NCI-H2196 treated with DMSO at 0.1 percent for 48 hours (cell line): ENCODE data around the gene CST9.
"Not testable (repeated sequence)": the region's sequence is repeated elsewhere in the genome, so short reads cannot be mapped to it uniquely, and the experiment has no call there.

Experiments
- DNase-seq: peaks from one replicate; lab custom pipeline; 2025; ENCODE audit not compliant: unreplicated experiment; lab: John Stamatoyannopoulos, UW

CST9 gene

DNA sequence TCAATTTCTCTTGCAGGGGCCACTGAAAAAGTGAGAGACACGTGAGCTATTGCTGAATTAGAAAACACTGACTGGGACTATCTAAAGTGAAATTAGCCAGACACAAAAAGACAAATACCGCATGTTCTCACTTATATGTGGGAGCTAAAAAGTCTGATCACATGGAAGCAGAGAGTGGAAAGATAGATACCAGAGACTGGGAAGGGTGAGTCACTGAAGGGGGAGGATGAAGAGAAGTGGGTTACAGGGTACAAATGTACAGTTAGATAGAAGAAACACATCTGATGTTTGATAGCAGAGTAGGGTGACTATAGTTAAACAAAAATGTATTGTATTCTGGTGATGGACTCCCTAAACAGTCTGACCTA is 18.6 kb upstream of the CST9 start:
- no peak for DNase-seq

DNA sequence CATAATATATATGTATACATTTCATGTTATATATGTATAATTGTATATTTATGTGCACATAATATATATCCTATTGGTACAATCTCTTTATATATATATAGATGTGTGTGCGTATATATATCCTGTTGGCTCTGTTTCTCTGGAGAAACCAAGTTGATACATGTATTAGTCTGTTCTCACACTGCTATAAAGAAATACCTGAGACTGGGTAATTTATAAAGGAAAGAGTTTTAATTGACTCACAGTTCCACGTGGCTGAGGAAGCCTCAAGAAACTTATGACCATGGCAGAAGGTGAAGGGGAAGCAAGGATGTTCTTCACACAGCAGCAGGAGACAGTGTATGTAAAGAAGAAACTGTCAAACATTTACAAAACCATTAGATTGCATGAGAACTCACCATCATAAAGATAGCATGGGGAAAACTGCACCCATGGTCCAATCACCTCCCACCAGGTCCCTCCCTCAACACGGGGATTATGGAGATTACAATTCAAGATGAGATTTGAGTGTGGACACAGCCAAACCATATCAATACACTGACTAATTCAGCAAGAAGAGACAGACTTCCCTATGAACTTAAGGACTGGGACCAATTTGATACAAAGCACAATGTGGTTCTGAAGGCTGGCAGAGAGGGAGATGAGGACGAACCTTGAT is 18.1 kb upstream of the CST9 start:
- DNase-seq: no peak

DNA sequence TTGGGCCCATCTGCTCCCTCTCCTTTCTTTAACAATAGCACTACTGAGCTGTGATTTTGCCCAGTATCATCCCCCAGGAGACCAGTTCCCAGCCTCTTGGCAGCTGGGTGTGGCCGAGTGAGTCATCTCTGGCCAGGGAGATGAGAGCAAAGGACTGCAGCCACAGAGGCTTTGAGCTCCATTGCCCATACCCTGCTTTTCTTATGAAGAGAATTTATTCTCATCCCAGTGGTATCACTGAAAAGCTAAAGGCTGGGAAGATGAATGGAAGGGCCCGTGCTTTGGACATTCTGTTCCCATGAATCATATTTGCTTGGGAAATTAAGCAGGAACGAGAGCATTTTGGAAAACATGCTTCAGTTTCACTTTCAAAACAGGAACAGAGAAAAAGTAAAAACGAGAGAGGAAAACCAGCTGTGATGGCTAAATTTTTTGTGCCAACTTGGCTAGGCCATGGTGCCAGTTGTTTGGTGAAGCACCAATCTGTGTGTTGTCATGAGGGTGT is 17.2 kb upstream of the CST9 start:
- DNase-seq: no peak

DNA sequence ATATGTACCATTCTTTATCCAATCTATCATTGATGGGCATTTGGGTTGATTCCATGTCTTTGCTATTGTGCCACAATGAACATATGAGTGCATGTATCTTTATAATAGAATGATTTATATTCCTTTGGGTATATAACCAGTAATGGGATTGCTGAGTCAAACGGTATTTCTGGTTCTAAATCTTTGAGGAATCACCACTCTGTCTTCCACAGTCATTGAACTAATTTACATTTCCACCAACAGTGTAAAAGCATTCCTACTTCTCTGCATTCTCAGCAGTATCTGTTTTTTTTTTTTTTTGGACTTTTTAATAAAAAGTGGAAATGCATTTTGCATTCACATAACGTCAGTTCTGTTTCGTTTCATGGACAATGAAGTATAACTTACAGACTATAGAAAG is 16.7 kb upstream of the CST9 start:
- DNase-seq: not testable (repeated sequence)

DNA sequence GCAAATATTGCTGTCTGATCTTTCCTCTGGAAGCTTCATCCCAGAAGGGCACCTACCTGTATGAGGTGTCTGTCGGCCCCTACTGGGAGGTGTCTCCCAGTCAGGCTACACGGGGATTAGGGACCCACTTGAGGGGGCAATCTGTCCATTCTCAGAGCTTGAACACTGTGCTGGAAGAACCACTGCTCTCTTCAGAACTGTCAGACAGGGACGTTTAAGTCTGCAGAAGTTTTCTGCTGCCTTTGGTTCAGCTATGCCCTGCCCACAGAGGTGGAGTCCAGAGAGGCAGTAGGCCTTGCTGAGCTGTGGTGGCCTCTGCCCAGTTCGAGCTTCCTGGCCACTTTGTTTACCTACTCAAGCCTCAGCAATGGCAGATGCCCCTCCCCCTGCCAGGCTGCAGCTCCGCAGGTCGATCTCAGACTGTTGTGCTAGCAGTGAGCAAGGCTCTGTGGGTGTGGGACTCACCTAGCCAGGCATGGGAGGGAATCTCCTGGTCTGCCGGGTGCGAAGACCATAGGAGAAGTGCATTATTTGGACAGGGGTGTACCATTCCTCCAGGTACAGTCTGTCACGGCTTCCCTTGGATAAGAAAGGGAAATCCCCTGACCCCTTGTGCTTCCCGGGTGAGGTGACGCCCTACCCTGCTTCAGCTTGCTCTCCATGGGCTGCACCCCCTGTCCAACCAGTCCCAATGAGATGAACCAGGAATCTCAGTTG is 15.1 kb upstream of the CST9 start:
- not testable (repeated sequence) for DNase-seq

DNA sequence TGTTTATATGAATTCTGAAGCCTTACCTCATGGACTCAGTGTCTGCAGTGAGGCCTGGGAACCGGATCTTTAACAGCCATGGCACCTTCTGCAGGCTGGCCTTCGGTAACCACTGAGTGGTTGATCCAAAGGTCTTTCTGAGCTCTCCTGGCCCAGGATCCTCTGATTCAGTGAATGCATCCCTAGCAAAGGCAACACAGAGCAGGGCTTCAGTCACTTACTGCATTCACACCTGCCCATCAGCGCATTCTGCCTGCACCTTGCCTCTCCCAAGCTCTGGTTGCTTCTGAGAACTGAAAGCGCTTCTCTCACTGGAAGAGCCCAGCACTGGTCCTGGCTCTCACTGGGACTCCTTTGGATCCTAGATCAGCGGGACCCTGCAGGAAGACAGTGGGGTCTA is 8.4 kb upstream of the CST9 start:
- no peak for DNase-seq

DNA sequence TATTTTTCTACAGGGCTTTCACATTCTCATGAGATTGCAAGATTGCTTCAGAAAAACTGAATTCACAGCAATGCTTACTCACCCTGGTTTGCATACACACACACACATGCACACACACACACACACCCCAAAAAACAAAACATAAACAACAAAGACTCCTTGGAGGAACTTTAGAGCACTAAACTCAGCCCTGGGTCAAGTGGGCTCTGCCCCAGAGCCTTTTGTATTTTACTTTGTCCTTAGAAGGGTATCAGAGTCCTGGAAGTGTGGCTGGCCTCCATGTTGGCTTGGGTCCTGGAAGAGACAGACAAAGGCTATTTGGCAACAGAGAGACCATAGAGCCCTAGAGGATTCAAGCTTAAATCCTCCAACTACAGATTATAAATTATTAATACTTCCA is 8.0 kb upstream of the CST9 start:
- no peak for DNase-seq

DNA sequence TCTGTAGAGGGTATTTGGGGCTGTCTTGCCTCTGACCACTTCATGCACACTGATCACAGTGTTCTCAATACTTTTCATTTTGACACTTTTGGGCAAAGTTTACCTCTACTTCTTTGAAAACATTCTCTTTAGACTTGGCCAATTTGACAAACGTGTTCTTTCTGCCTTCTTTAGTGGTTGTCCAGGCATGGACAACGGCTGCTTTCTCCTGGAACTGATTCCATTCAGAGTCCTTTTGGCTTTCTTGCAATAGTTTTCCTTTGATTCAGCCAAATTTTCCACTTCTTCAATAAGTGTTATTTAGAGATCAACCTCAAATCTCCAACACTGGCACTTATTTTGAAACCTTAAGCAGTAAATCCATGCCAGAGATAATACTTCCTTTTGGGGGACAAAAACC is 6.7 kb upstream of the CST9 start:
- DNase-seq: no peak

DNA sequence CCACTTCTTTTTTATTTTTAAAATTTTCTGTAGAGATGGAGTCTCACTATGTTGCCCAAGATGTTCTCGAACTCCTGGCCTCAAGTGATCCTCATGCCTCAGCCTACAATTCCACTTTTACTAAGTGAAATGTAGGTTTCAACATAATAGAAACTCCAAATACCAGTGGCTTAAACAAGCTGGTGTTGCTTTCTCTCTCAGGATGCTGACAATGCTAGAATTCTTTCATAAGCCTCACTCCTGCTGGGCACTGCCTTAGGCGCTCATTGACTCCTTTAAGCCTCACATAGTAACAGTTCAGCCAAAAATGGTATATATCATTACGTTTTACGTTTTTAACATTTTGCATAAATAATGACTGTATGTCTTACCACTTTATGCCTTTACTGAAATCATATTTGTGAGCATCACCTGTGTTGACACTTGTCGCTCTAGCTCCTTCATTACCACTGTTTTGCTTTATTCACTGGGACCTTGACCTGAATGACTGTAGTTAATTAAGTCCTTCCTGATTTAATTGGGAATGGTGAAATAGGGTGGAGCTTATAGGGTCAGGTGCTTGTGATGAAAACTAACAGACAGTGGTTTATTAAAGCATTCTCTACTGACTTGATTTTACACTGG is 3.9 kb upstream of the CST9 start:
- no peak for DNase-seq

DNA sequence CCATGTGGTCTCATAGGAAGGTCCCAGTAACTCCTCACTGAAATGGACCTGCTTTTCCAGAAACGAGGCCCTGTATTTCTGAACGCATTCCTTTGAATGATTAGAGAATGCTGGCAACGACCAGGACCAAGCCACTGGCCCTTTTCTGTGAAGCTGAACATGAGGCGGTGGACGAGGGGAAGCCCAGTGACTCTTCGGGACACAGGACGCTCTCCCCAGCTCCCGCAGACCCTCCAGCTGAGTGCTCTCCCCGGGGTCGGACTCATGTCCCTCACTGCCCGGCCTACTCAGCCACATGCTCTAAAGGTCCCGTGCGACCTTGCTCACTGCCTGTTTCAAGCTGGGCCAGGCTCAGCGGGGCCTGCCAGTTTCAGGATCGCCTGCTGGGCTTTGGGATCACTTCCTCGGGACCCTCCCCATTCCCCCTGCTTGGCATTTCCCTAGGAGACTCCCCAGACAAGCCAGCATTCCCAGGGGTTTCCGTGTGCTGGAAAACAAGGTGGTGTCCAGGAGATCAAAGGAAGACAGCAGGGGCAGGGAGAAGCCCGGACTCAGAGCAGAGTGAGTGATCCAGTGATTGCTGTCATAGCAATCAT is 2.6 kb upstream of the CST9 start:
- DNase-seq: no peak

DNA sequence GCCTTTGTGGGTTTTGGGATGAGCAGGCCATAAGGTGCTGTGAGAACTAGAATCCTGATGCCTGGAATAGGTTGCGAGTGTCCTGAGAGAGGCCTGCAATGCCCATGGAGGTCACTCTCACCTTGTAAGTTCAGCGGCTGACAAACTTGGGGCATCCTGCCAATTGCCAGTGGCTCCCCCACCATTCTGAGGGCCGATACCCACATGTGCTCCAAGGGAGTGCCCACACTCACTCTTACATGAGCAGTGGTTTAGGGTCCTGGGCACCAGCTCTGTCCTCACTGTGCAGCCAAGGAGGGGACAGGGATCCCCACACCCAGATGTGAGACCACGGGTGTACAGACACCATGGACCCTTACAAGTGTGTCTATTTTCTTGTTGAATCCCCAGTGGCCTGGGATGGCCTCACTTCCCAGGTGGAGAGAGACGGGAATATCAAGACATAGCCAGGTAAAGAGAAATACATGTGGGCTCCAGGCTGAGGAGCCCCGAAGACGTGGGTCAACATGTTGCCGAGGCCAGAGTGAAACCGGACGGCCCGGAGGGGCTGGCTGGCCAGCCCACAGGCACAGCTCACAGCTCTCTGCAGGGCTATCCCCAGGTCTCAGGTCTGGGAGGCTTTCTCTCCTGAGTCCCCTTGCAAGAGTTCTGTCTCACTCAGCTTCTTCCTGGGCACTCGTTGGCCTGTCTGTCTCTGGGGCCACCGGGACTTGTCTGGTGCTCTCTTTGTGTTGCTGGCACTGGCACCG is 2.0 kb upstream of the CST9 start:
- DNase-seq: no peak

DNA sequence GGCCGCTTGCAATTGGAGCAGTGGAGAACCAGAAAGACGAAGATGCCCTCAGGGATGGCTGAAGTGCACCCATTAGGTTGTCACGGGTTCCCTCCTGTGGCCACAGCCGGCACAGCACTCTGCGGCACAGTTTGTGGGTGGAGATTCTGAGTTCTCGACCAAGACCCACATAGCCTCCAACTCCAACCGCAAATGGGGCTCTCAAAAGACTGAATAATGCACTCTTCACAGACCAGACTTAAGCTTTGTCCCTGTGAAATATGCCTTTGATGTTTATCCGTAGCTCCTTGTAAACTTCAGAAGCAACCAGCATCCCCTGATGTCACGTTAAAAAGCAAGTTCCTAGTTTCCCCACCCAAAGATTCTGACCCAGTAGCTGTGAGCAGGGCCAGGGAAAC is 934 bp upstream of the CST9 start:
- DNase-seq: peak; percentile 41

DNA sequence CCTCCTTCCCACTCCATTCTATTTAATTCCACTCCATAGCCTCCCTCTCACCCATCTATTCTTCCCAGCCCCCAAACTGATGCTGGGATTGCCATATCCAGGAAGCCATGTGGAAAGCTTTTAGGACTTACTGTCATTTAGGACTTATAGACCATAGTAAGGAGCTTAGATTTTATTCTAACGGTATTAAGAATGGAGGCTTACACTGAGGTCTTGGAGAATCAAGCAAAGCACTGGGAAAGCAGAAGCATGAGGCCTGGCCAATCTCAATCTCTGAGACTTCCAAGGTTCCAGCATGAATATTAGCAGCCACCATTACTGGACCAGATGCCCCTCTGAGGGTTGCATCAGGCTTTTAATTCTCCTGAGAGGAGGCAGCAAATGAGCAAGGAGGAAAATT is 1.4 kb downstream of the CST9 start:
- no peak for DNase-seq

DNA sequence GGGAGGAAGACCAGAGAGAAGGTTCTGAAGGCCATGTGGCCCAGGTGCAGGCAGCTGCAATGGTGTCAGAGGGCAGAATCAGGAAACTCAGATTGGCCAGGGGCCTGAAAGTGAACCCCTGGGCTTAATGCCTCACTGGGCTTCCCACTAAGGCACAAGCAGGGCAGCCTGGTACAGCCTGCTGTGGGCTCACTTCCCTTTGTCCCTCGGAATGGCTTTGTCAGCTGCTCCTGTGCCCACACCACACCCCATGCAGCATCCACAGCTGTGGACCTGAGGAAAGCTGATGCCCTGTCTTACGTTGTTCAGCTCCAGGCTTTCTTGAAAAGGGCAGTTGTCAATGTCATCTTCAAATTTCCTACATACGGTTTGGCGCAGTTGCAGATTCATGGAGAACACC is 2.4 kb downstream of the CST9 start:
- DNase-seq: no peak

DNA sequence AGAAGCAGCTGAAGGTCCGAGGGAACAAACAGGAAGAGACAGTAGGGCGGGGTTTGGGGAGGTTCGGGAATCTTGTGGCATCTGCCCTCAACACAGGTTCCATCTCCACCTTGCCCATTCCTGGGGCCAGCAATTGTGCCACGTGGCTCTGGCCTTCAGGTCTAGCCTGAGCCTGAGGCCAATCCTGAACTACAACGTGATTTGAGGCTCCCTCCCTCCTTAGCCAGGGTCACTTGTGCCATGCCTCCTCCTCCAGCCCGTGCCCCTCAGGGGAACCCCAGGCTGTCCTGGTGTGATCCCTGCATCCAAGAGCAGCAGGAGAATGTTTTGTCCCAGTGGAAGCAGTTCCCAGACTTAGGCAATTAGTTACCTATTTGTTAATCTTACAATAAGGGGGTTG is 3.0 kb downstream of the CST9 start:
- no peak for DNase-seq

DNA sequence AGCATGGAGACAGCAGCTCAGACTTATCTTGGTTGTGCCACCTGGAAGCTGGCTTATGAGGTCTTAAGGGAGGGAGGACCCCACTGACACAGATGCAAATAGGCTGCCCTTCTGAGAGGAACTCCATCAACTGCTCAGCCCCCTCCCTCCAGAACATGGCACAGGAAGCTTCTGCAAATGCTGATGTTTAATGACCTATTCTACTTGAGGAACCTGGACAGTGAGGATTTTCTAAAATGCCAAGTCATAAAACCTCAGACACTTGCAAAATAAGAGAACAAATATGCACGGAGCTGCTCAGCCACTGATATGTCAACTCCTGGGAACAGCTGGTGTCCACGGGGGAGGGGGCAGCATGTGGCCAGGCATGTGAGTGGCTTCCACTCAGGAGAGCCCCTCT is 3.5 kb downstream of the CST9 start:
- no peak for DNase-seq

DNA sequence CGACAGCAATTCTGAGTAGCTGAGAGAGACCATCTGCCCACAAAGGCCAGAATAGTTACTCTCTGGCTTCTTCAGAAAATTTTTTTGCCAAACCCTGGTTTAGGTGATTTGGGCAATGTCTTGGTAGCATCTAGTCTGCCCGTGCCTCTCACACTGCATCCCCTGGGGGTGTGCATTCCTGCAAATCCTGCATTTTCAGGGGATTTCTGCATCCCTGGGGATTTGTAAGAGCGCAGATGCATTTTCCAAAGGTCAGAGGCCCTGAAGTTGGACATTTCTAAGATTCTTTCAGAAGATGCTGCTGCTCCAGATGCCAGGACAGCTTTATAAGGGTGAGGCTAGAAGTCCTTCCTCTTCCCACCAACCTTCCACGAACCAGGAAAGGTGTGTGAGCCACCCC is 4.0 kb downstream of the CST9 start:
- no peak for DNase-seq

DNA sequence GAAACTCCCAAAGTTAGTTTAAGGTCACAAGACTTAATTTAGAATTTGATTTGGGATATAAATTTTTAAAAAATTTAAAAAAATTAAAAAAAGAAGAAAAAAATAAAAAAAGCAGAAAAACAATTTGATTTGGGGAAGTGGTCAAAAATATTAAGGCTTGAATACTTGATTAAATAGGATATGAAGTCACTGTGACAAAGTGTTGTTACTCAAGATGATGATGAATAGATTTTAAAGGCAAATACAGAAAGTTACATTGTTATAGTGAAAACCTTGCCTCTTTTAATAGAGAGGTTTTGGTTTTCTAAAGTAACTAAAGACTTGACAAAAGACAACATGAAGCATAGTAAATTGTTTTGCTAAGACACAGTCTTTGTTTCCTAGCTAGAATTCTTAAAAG is 7.2 kb downstream of the CST9 start:
- DNase-seq: no peak

DNA sequence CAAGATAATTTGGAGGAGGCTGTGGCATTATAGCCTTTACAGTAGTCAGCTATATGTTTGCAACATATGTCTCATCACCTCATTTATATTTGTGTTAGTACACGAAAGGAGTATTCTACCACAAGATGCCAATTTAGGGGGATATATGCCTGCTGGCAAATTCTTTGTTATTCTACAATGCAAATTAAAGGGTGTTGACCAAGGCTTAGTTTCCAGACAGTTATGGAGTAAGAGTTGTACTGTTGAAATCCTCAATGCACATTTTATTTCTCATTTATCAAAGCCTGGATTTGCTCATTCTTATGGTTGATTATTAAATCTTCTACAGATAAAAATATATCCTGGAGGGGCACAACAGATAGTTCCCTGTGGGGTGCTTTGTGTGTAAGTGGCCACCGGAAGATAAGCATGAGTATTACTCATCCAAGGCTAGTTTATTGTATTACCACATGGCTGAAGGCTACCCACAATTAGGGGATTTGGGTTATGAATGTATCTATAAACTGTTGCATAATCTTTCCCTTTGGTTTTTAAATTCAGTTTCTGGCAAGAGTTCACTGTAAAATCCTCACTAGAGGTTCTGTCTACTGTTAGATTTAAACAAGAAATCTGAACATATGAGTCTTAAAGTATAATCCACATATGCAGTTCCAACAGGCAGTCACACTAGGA is 9.0 kb downstream of the CST9 start:
- no peak for DNase-seq

DNA sequence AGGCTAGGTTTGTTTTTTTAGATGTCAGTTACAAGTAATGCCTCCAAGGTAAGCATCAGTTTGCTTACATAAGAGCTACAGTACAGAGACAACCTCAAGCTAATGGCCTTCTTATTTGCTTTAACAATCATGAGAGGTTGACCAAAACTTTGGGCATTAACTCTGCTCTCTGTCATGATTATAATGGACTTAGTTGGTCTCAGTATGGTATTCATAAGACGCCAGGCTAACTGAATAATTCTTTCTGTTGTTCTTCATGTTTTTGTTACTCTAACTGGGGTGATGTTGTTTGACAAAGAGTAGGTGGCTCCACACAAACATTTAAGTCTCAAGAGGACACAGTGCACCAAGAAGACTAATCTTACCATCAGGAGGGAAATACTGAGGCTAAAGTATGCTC is 9.8 kb downstream of the CST9 start:
- no peak for DNase-seq
